H1 (cell line): ENCODE results near the gene SLC13A1.

ENCODE experiments used
- CREB1 ChIP-seq: IDR thresholded peaks from 2 replicates; pipeline ENCODE4 v1.6.1; 2012; ENCODE audit warnings: inconsistent platforms
- CTCF ChIP-seq, 3 experiments: IDR thresholded peaks; 1 replicate in 2 of 3; 2 replicates in 1 of 3; pipeline versions ENCODE4 v1.5.1 to v1.6.1; 2011; ENCODE audit warnings: low read length in 3 of 3, mild to moderate bottlenecking in 3 of 3, inconsistent platforms in 2 of 3, low read depth in 1 of 3, moderate library complexity in 1 of 3; ENCODE audit not compliant: insufficient read depth in 1 of 3; ENCODE audit errors: control extremely low read depth in 1 of 3
- HDAC6 ChIP-seq: IDR thresholded peaks from one replicate; pipeline ENCODE4 v1.7.1; 2012; ENCODE audit warnings: low read depth, mild to moderate bottlenecking, inconsistent platforms, low read length, moderate library complexity
- NRF1 ChIP-seq: IDR thresholded peaks from 2 replicates; pipeline ENCODE4 v1.6.1; 2011; ENCODE audit warnings: mild to moderate bottlenecking, low read depth, low read length, improper control_type of control experiment
- RNF2 ChIP-seq: fragments of 200-900, 300-1000 bp; sonication (generic); IDR thresholded peaks from 2 replicates; pipeline ENCODE4 v1.7.1; 2016; ENCODE audit warnings: borderline replicate concordance, low read depth, mild to moderate bottlenecking, antibody characterized with exemption, low read length; ENCODE audit not compliant: poor library complexity, severe bottlenecking; ENCODE audit errors: missing control alignments
- TEAD4 ChIP-seq: IDR thresholded peaks from 2 replicates; pipeline ENCODE4 v1.6.1; 2012; ENCODE audit warnings: low read depth, low read length, inconsistent platforms, mixed read lengths

DNA sequence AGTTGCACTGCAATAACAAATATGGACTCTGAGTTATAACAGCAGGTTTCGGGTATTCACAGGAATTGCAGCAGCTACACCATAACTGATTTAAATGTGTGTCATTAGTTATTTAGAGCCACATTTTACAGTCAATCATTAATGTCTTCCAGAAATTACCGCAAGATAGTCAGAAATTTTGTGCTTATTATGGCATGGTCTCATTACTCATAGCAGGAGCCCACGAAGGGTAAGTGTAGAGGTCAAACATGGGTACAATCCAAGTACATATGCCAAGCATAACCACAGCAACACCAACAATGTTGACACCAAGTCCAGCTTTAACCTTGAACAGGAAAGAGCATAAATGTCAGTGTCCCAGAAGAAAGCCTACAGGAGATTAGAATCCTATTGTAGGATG lies 84.4 kb downstream of the SLC13A1 start:
- TF ChIP-seq CTCF (IDR thresholded peaks at IDR 0.05; ENCODE audit: control extremely low read depth in 1 of 3, insufficient read depth in 1 of 3, low read depth in 1 of 3, low read length in 3 of 3), result no peak
- no peak for TF ChIP-seq TEAD4
- TF ChIP-seq HDAC6, result no peak
- TF ChIP-seq RNF2, result no peak
- no peak for TF ChIP-seq NRF1
- no peak for TF ChIP-seq CREB1
